ENCODE measurements around the gene MAPK10. TPM values are rescaled to one million over a fixed set of nuclear protein-coding genes. Genes with fewer than 3 reads are reported as not detected.

Gene MAPK10
- polyA plus RNA-seq, 1 donor (not counting 4 experiments of a cell fraction or from before 2014, with no cell fraction given) = 8.2 TPM

GRCh38 chr4:86362510-86362909 is 2.7 kb upstream of the MAPK10 start:
- Histone ChIP-seq H3K9me3 (ENCODE audit: control insufficient read depth, low read depth, low read length) (no peaks in the 10 kb centered on the region), H3K9ac (ENCODE audit: control insufficient read depth, extremely low read depth, insufficient read depth, low read length) (no peak overlapping the region), H3K27ac (ENCODE audit: control insufficient read depth, insufficient read depth, low read length) (no peak overlapping the region), H3K36me3 (ENCODE audit: control insufficient read depth in 2 of 2, extremely low read depth in 1 of 2, insufficient read depth in 2 of 2, low read length in 2 of 2) (no peaks in the 10 kb centered on the region), H4K20me1 (ENCODE audit: control insufficient read depth, extremely low read depth, insufficient read depth, low read length) (no peaks in the 10 kb centered on the region), H3K79me2 (ENCODE audit: control insufficient read depth, insufficient read depth, low read length) (no peaks in the 10 kb centered on the region), H3K27me3 (ENCODE audit: control insufficient read depth, extremely low read depth, insufficient read depth, low read length) (no peaks in the 10 kb centered on the region), H3K4me2 (ENCODE audit: control insufficient read depth, extremely low read depth, insufficient read depth, low read depth, low read length) (no peak overlapping the region), H3K4me3 (ENCODE audit: control insufficient read depth in 2 of 3, extremely low read depth in 1 of 3, insufficient read depth in 2 of 3, low read depth in 1 of 3, low read length in 3 of 3) (no peak overlapping the region), H3K9me1 (ENCODE audit: control insufficient read depth, extremely low read depth, insufficient read depth, low read length) (no peaks in the 10 kb centered on the region), H3K4me1 (ENCODE audit: control insufficient read depth, extremely low read depth, insufficient read depth, low read length) (no peaks in the 10 kb centered on the region), H2AFZ (ENCODE audit: control insufficient read depth, low read length) (no peak overlapping the region)
- no peak for DNase-seq (ENCODE audit: low read depth, low spot score)
- TF ChIP-seq EZH2 (IDR thresholded peaks at IDR 0.05; ENCODE audit: low read length) (no peak), CTCF (optimal IDR thresholded peaks at IDR 0.05 in 1 of 3, IDR thresholded peaks at IDR 0.05 in 1 of 3, conservative IDR thresholded peaks at IDR 0.05 in 1 of 3; ENCODE audit: extremely low read depth in 1 of 3, insufficient read depth in 2 of 3, low read length in 3 of 3) (no peak)
- FAIRE-seq = no peak
- dilution Hi-C loops (cut with MboI; ENCODE audit: extremely low pct_ligation_motif_present, low sequenced_read_pairs) = no loop called here

- no peaks in the 10 kb centered on the region for H3K79me2 ChIP-seq (ENCODE audit: control insufficient read depth, insufficient read depth, low read length)
- no peak overlapping the region for H3K4me3 ChIP-seq (ENCODE audit: control insufficient read depth in 2 of 3, extremely low read depth in 1 of 3, insufficient read depth in 2 of 3, low read depth in 1 of 3, low read length in 3 of 3)
- H3K9ac ChIP-seq (ENCODE audit: control insufficient read depth, extremely low read depth, insufficient read depth, low read length) = no peak overlapping the region
- dilution Hi-C loops (cut with MboI; ENCODE audit: extremely low pct_ligation_motif_present, low sequenced_read_pairs) = no loop called here
- no peaks in the 10 kb centered on the region for H3K4me1 ChIP-seq (ENCODE audit: control insufficient read depth, extremely low read depth, insufficient read depth, low read length)
- H3K36me3 ChIP-seq (ENCODE audit: control insufficient read depth in 2 of 2, extremely low read depth in 1 of 2, insufficient read depth in 2 of 2, low read length in 2 of 2) = no peaks in the 10 kb centered on the region
- no peak overlapping the region for H3K4me2 ChIP-seq (ENCODE audit: control insufficient read depth, extremely low read depth, insufficient read depth, low read depth, low read length)
- FAIRE-seq (no peak), DNase-seq (ENCODE audit: low read depth, low spot score) (no peak)
- no peak overlapping the region for H2AFZ ChIP-seq (ENCODE audit: control insufficient read depth, low read length)
- no peak overlapping the region for H3K27ac ChIP-seq (ENCODE audit: control insufficient read depth, insufficient read depth, low read length)
- H3K9me3 ChIP-seq (ENCODE audit: control insufficient read depth, low read depth, low read length) = no peaks in the 10 kb centered on the region
- no peaks in the 10 kb centered on the region for H4K20me1 ChIP-seq (ENCODE audit: control insufficient read depth, extremely low read depth, insufficient read depth, low read length)
- no peaks in the 10 kb centered on the region for H3K27me3 ChIP-seq (ENCODE audit: control insufficient read depth, extremely low read depth, insufficient read depth, low read length)
- no peak for TF ChIP-seq EZH2 (IDR thresholded peaks at IDR 0.05; ENCODE audit: low read length)
- TF ChIP-seq CTCF (optimal IDR thresholded peaks at IDR 0.05 in 1 of 3, IDR thresholded peaks at IDR 0.05 in 1 of 3, conservative IDR thresholded peaks at IDR 0.05 in 1 of 3; ENCODE audit: extremely low read depth in 1 of 3, insufficient read depth in 2 of 3, low read length in 3 of 3) = no peak
- H3K9me1 ChIP-seq (ENCODE audit: control insufficient read depth, extremely low read depth, insufficient read depth, low read length) = no peaks in the 10 kb centered on the region
Observed at GRCh38 chr4:86358257-86358656, 1.6 kb downstream of the MAPK10 start.

Measured in keratinocyte (primary cell).